GM12873 (cell line): Measurements from ENCODE around the gene CTTN.

Experiments
- TF ChIP-seq, protein P1 (sequence below): IDR thresholded peaks from 2 replicates; pipeline ENCODE4 v1.5.1; 2012; ENCODE audit warnings: low read depth, mild to moderate bottlenecking, moderate library complexity, low read length, control low read depth; ENCODE audit not compliant: insufficient read depth; ENCODE audit errors: missing control alignments

Gene CTTN

DNA sequence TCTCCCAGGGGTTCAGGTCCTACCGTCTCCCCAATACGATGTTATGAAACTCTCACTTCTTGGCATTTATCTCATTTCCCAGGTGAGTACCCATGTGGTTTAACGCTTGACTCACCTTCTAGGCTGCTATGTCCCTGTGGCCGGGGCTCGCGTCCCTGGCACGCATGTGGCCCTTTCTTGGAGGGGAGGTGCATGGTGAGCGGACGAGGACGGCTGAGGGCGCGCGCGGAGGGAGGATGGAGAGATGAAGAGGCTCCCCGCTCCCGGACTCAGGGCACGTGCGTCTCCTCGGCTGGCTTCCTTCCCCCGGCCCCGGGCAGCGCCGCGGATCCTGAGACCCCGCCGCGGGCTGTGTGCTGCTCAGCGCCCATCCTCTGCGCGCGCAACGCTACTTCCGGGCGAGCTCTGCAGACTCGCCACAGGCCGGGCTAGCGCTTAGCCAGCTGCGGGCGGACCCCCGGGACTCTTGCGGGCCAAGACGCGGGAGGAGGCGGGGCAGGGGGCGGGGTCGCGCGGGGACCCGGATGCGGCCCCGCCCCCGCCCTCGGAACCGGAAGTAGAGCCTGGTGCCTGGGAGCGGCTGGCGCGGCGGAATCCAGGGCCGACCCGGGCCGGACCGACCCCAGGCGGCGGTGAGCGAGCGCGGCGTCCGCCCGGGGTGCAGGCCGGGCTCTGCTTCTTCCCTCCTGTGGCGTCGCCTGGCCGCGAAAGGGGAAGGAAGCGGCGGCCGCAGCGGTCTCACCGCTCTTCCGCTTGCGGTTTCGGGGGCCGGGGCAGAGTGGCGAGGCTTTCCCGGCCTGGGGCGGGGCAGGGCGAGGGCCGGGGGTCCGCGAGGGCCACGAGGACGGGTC lies at the start of gene CTTN:
Gene CTTN, plus strand, starts transcription at position 547 of the 851 bp plus-strand sequence. CDS start 8,769 bp downstream, outside the sequence.
- TF ChIP-seq, protein P1, sequence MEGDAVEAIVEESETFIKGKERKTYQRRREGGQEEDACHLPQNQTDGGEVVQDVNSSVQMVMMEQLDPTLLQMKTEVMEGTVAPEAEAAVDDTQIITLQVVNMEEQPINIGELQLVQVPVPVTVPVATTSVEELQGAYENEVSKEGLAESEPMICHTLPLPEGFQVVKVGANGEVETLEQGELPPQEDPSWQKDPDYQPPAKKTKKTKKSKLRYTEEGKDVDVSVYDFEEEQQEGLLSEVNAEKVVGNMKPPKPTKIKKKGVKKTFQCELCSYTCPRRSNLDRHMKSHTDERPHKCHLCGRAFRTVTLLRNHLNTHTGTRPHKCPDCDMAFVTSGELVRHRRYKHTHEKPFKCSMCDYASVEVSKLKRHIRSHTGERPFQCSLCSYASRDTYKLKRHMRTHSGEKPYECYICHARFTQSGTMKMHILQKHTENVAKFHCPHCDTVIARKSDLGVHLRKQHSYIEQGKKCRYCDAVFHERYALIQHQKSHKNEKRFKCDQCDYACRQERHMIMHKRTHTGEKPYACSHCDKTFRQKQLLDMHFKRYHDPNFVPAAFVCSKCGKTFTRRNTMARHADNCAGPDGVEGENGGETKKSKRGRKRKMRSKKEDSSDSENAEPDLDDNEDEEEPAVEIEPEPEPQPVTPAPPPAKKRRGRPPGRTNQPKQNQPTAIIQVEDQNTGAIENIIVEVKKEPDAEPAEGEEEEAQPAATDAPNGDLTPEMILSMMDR, result no peak

DNA sequence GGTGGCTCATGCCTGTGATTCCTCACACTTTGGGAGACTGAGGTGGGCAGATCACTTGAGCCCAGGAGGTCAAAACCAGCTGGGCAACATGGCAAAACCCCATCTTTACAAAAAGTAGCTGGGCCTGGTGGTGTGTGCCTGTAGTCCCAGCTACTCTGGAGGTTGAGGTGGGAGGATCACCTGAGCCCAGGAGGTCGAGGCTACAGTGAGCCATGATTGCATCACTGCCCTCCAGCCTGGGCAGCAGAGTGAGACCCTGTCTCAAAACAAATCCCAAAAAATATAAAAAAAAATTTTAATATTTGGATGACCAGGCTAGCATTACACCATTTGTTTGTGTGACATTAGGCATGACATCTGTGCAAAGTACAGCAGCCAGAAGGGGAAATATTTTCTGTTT lies 49.7 kb upstream of the CTTN start:
- TF ChIP-seq, protein P1, result no peak

DNA sequence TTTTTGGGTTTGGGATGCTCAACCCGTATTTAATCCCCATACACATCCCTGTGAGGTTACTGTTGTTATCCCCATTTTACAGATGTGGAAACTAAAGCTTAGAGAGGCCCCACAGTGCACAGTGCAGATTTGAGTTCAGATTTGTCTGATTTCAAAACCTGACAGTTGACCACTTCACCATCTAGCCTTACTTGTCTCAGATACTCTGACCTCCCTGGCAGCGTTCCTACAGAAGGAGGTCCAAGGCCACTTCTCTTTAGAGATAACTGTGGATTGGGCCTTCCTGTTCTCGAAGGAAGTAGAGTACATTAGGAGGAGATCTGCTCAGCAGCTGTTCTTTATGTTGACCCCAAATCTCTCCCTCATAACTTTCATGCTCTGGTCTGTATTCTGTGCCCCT lies 46.7 kb upstream of the CTTN start:
- TF ChIP-seq, protein P1, result no peak

DNA sequence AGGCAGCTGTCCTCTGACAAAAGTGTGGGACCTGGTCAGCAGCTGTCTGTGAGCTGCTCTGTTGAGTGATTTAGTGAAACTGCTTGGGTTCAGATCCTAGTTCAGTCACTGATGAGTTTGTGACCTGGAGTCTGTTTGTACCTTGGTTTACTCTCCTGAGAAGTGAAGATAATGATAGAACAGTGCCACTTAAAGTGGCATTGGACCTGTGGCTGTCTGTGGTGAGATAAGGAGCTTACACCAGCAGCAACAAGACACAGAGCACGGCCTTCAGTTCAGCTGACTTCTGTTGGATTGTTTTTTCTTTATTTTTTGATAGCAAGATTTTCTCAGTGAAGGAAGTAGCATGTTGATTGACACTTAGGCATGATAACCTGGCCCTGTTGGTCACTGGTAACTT lies 46.2 kb upstream of the CTTN start:
- TF ChIP-seq, protein P1, result no peak

DNA sequence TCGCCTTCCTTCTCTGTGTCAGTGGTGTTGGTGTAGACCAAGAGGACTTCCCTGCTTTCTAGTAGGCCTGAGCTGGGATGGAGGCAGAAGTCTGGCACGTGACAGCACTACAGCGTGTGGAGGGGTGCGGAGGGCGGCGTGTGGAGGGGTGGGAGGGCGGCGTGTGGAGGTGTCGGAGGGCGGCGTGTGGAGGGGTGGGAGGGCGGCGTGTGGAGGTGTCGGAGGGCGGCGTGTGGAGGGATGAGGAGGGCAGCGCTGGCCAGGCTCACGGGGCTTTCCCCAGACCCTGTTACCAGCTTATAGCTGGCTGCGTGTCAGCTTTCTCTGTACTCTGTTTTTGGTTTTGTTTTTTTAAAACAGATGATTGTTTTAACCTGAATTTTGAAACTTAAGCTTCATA lies 45.7 kb upstream of the CTTN start:
- TF ChIP-seq, protein P1, result no peak

DNA sequence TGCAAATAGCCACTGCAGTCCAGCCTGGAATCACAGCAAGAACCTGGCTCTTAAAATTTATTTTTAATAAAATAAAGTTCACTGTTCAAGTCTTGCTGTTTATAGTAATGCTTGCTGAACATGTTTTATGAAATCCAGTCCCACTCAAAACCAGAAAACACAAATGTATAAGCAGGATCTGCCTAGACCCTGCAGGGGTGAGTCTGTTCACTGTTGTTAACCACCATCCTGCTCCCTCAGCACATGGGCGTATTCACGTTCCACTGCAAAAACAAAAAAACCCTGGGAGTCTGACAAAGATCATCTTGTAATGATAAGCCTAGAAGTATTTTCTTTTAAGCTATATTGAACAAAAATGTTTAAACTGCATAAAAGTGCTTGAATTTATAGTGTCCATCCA lies 45.0 kb upstream of the CTTN start:
- TF ChIP-seq, protein P1, result no peak

DNA sequence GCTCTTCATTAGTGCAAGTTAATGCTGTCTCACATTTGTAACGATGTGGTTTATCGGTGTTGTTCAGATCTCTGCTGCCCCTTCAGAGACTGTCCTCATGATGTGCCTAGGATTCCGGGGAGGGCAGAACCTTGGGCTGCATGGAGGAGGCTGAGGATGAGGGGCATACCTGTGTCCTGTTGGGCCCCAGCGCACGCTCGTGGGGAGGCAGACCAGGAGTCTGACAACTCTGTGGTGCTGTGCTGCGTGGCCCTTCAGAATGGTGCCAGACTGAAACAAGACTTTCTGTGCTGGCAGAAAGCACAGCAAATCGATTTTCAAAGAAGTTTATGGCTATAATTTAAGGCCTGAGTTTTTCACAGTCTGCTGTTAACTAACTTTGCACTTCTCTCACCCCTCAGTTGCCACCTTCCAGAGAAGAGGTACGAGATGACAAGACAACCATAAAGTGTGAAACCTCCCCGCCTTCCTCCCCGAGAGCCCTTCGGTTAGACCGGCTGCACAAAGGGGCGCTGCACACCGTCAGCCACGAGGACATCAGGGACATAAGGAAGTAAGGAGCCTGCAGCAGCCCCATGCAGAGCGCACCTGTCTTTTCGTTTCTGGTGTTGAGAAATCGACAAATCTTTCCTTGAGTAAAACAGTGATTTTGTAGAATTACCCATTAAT lies 44.3 kb upstream of the CTTN start:
- TF ChIP-seq, protein P1, result no peak
